Measurements from ENCODE around the gene CLEC16A. TPM values are rescaled to one million over a fixed set of nuclear protein-coding genes. Genes with fewer than 3 reads are reported as not detected.

CLEC16A gene
- total and polyA plus RNA-seq, 9 of the 15 experiments (the other 6 are each of a cell fraction or from before 2014, with no cell fraction given) = 1.00 to 22.3 (median 10.0) TPM

DNA sequence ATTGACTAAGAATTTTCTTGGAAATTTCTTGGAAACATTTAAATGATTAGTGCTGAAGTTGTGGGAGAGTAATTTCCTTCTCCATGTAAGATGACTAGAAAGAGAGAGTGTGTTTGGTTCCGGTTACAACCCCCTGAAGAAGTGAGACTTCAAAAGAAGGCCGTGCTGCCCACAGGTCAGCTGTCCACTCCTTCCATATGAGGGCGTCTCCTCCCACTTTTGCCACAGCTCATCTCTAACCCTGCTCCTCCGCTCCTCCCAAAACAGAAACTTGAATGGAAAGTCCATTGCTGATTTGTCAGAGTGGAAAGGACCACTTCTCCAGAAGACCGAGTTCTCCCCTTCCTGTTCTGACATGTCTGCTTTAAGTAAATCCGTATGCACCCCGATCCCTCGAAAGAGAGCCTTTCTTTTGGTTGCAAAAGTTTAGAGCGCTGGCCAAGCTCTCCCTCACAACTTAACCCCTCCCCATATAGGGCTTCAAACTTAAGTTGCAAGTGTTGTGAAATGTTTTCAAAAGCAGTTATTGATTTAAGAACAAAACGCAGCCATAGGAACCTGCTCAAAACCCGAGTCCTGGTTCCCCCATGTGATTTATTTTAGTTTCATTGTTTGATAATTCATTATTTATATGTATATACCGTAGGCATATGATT is 182.2 kb downstream of the CLEC16A start (continued):
- peak in 1 of 3 experiments; percentile 36; a peak in 2 of 6 replicates for TF ChIP-seq CTCF (IDR thresholded peaks at IDR 0.05 in 2 of 3, conservative IDR thresholded peaks at IDR 0.05 in 1 of 3; ENCODE audit: insufficient read depth in 2 of 3, low read depth in 1 of 3, low read length in 3 of 3)
- TF ChIP-seq ARID1B (IDR thresholded peaks at IDR 0.05) = no peak
- TF ChIP-seq TEAD4 (IDR thresholded peaks at IDR 0.05; ENCODE audit: low read length) = no peak
- TF ChIP-seq TEAD4 (CRISPR knock-in tag; IDR thresholded peaks at IDR 0.05; ENCODE audit: borderline replicate concordance) = no peak
- TF ChIP-seq HNRNPL (IDR thresholded peaks at IDR 0.05; ENCODE audit: low read depth, low read length) = no peak
- TF ChIP-seq, protein P1, sequence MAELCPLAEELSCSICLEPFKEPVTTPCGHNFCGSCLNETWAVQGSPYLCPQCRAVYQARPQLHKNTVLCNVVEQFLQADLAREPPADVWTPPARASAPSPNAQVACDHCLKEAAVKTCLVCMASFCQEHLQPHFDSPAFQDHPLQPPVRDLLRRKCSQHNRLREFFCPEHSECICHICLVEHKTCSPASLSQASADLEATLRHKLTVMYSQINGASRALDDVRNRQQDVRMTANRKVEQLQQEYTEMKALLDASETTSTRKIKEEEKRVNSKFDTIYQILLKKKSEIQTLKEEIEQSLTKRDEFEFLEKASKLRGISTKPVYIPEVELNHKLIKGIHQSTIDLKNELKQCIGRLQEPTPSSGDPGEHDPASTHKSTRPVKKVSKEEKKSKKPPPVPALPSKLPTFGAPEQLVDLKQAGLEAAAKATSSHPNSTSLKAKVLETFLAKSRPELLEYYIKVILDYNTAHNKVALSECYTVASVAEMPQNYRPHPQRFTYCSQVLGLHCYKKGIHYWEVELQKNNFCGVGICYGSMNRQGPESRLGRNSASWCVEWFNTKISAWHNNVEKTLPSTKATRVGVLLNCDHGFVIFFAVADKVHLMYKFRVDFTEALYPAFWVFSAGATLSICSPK (IDR thresholded peaks at IDR 0.05; ENCODE audit: borderline replicate concordance) = no peak
- TF ChIP-seq SMAD4 (CRISPR knock-in tag; conservative IDR thresholded peaks at IDR 0.05) = peak; percentile 59
- TF ChIP-seq NR2C2 (CRISPR knock-in tag; IDR thresholded peaks at IDR 0.05) = no peak
- peak; percentile 58 for TF ChIP-seq NR2C2 (tag; IDR thresholded peaks at IDR 0.05)
- TF ChIP-seq, protein P2, sequence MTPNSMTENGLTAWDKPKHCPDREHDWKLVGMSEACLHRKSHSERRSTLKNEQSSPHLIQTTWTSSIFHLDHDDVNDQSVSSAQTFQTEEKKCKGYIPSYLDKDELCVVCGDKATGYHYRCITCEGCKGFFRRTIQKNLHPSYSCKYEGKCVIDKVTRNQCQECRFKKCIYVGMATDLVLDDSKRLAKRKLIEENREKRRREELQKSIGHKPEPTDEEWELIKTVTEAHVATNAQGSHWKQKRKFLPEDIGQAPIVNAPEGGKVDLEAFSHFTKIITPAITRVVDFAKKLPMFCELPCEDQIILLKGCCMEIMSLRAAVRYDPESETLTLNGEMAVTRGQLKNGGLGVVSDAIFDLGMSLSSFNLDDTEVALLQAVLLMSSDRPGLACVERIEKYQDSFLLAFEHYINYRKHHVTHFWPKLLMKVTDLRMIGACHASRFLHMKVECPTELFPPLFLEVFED (CRISPR knock-in tag; conservative IDR thresholded peaks at IDR 0.05) = no peak
- TF ChIP-seq JUNB (CRISPR knock-in tag; conservative IDR thresholded peaks at IDR 0.05) = no peak
- no peak for TF ChIP-seq FOXM1 (IDR thresholded peaks at IDR 0.05; ENCODE audit: low read depth)
- TF ChIP-seq FOXM1 (CRISPR knock-in tag; IDR thresholded peaks at IDR 0.05; ENCODE audit: low read depth) = no peak
- TF ChIP-seq CEBPB (tag; IDR thresholded peaks at IDR 0.05) = peak; percentile 76

All from K562 (cell line).